Right ventricle myocardium superior (tissue), 1 donor: Measurements from ENCODE around the gene ICA1L. TPM values are rescaled to one million over a fixed set of nuclear protein-coding genes. Genes with fewer than 3 reads are reported as not detected.

Experiments
- ATAC-seq: fragments of 200-7000 bp; cut with Tn5 transposase; one replicate; pipeline ENCODE4 v1.9.1; 2020; ENCODE audit warnings: mild to moderate bottlenecking; ENCODE audit not compliant: poor library complexity
- DNase-seq: peaks from one replicate; pipeline ENCODE4 v3.0.0-alpha.2; 2020
- intact Hi-C: fragments of 100-400 bp; cut with DNase I; formaldehyde crosslinking; loops from one replicate; pipeline ENCODE4 v1.11.2; 2022
- total RNA-seq: library from RNA; stranded (reverse); fragmentation: NEBNext Ultra II Directional; extraction: Animal tissue kit (Norgen Biotek cat#: 25700); gene quantifications from one replicate; pipeline ENCODE4 v1.2.1, GENCODE V29; 2021
- donor health status: DM: no; HTN: yes; CAD: no; lungs with severe emphysema.

The ICA1L gene
- total RNA-seq, 1 donor from 2014 or later, result 5.1 TPM

DNA sequence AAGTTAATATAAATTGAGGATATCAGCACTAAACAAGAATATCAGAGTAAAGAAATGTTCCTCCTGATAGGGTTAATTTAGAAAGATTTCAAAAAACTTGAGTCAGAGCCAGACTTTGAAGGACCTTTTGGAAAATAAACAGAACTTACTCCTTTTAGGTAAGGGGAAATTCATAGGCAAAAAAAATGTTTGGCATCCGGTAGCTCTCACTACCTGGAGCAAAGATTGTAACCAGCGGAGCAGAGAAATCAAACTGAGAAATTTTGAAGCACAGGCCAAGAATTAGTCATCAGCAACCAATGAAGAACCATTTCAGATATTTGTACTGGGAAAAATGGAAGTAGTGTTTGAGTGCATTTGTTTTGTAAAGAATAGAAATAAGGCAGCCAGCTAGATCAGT, 113.0 kb downstream of the ICA1L start:
- intact Hi-C loops, result no loop called here

GRCh38 chr2:202758128-202758527, 113.4 kb downstream of the ICA1L start:
- intact Hi-C loops, result no loop called here

More for the DNA sequence above, 113.0 kb downstream of the ICA1L start:
- no peak for ATAC-seq
- DNase-seq, result no peak

GRCh38 chr2:202757339-202757738, 114.2 kb downstream of the ICA1L start:
- ATAC-seq (no peak), DNase-seq (no peak)
- intact Hi-C loops, result no loop called here

More at GRCh38 chr2:202758128-202758527, 113.4 kb downstream of the ICA1L start:
- ATAC-seq (no peak), DNase-seq (no peak)

GRCh38 chr2:202756598-202756997, 115.0 kb downstream of the ICA1L start:
- DNase-seq, result no peak
- ATAC-seq, result no peak
- intact Hi-C loops, result no loop called here

GRCh38 chr2:202754936-202755335, 116.6 kb downstream of the ICA1L start:
- ATAC-seq, result no peak

DNA sequence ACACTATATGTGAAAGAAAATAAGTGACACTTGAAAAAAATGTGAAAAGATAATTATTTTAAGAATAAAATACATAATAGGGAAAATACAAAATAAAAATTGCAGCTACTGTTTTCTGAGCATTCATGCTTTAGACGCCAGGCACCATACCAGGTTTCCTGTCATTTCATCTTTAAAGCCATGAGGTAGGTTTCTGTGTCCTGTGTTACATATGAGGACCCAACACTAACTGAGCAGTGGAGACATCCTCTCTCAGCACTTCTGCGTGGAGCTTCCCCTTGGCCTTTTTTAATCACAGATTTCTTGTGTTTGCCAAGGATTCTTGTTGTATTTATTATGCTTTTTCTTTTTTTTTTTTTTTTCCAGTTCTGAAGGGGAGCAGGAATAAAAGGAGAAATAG, 119.5 kb downstream of the ICA1L start:
- intact Hi-C loops, result no loop called here
- ATAC-seq (no peak), DNase-seq (no peak)

More at GRCh38 chr2:202754936-202755335, 116.6 kb downstream of the ICA1L start:
- intact Hi-C loops, result no loop called here
- DNase-seq, result no peak

DNA sequence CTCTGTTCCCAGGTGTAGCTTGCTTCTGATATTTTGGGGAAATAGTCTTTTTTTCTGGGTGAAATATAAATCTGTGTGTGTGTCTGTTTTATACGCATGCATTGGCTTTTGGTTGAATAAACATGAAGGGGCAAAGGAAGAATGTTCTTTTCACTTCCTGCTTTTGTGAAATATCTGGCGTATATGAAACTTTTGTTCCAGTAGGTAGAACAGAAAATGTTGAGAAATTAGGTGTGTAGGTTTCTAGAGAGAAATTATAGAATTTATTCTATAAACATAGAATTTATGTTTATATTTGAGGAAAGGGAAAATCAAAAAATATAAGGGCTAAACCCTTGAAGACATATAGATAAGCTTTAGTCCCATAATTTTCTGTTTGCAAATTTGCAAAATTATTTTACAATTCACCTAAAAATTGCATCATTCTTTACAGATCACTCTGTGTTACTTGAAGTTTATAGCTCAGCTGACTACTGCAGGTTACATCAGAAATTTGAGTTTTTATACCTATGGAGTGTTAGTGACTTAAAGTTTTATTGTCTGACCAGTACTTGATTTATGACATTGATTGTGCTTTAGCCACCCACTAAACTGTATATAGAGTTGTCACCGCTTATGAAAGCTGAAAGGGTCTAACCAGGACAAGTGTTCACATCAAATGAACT, 120.7 kb downstream of the ICA1L start:
- intact Hi-C loops, result no loop called here
- DNase-seq, result no peak
- no peak for ATAC-seq

GRCh38 chr2:202749477-202749876, 122.1 kb downstream of the ICA1L start:
- DNase-seq (no peak), ATAC-seq (no peak)
- intact Hi-C loops, result no loop called here

DNA sequence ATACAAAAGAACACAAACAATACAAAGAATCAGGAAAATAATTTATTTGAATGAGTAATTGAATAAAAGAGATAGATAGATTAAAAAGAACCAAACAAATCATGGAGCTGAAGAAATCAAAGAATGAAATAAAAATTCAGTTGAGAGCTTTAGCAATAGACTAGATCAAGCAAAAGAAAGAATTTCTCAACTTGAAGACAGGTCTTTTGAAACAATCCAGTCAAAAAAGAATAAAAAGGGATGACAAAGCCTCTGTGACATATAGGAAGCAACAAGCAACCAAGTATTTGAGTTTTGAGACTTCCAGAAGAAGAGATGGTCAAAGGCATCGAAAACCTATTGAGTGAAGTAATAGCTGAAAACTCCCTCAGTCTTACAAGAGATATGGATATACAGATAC, 128.0 kb downstream of the ICA1L start:
- ATAC-seq (no peak), DNase-seq (no peak)
- intact Hi-C loops, result no loop called here

GRCh38 chr2:202736826-202737225, 134.7 kb downstream of the ICA1L start:
- ATAC-seq, result no peak
- intact Hi-C loops, result no loop called here

DNA sequence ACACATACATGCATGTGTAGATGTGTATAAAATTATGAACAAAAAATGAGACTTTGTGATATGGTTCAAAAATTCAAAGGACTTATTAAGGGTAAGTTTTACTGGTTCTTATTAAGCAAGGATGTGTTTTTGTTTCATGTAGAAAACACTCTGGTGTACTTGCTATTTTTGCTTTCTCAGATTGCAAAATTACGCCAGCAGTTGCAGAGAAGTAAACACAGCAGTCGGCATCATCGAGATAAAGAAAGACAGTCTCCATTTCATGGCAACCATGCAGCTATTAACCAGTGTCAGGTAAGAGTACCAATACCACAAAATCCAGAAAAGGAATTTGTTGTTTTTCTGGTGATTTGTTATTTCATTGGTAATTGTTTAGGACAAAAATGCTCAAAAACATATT, 145.5 kb downstream of the ICA1L start:
- ATAC-seq, result no peak

More at GRCh38 chr2:202736826-202737225, 134.7 kb downstream of the ICA1L start:
- no peak for DNase-seq

GRCh38 chr2:202723746-202724145, 147.8 kb downstream of the ICA1L start:
- no peak for ATAC-seq
- DNase-seq, result no peak
- intact Hi-C loops, result no loop called here

More for the DNA sequence above, 145.5 kb downstream of the ICA1L start:
- intact Hi-C loops, result no loop called here
- DNase-seq, result no peak

Other genes with a start within 250 kb of the ICA1L start
- 2.3 TPM for gene FAM117B, start 236.8 kb downstream of the ICA1L start, total RNA-seq
- 51.1 TPM for gene WDR12, start 39.9 kb upstream of the ICA1L start, total RNA-seq
- 5.9 TPM for gene CARF, start 40.5 kb upstream of the ICA1L start, total RNA-seq
- gene NBEAL1, start 143.1 kb upstream of the ICA1L start, total RNA-seq, result 16.2 TPM